Heart right ventricle (tissue), 16 donors: ENCODE results near the gene NKD1. TPM values are rescaled to one million over a fixed set of nuclear protein-coding genes. Genes with fewer than 3 reads are reported as not detected.

Source experiments
- ATAC-seq, 8 donors: fragments of 200-7000 bp; cut with Tn5 transposase; one replicate each; pipeline ENCODE4 v1.9.1; 2020; ENCODE audit warnings: mild to moderate bottlenecking in 8 of 8, moderate library complexity in 8 of 8, moderate number of reproducible peaks in 1 of 8
- DNase-seq, 2 donors: peaks; one replicate each; pipeline ENCODE4 v3.0.0-alpha.2; 2020
- H3K27ac ChIP-seq, 10 donors: fragments of 200-600 bp; sonication (generic) in 2 of 10; one replicate each; pipeline versions ENCODE4 v1.5.0 to v1.8.0; 2020 to 2022; ENCODE audit warnings: mild to moderate bottlenecking in 3 of 10
- H3K27me3 ChIP-seq, 7 donors: fragments of 200-600 bp; one replicate each; pipeline ENCODE4 v1.8.0; 2021 to 2022; ENCODE audit warnings: mild to moderate bottlenecking in 2 of 7
- H3K36me3 ChIP-seq, 9 donors: fragments of 200-600 bp; sonication (generic) in 1 of 9; one replicate each; pipeline versions ENCODE4 v1.5.0 to v1.8.0; 2020 to 2022; ENCODE audit warnings: mild to moderate bottlenecking in 2 of 9
- H3K4me1 ChIP-seq, 9 donors: fragments of 200-600 bp; sonication (generic) in 1 of 9; one replicate each; pipeline versions ENCODE4 v1.5.0 to v1.8.0; 2020 to 2022; ENCODE audit warnings: mild to moderate bottlenecking in 4 of 9
- H3K4me3 ChIP-seq, 10 donors: fragments of 200-600 bp; sonication (generic) in 2 of 10; one replicate each; pipeline versions ENCODE4 v1.5.0 to v1.8.0; 2020 to 2022; ENCODE audit warnings: mild to moderate bottlenecking in 7 of 10, moderate library complexity in 2 of 10
- H3K9me3 ChIP-seq, 11 donors: fragments of 200-600 bp in 10 of 11; sonication (generic) in 2 of 11; one replicate each; pipeline versions ENCODE4 v1.5.0 to v1.8.0; 2013 to 2022; ENCODE audit warnings: mild to moderate bottlenecking in 2 of 11, control low read depth in 1 of 11, moderate library complexity in 1 of 11
- WGBS, 2 donors: extraction: QIAGEN DNeasy Blood & Tissue Kit; methylation state at CpG; one replicate each; pipeline ENCODE4 v1.1.7; 2013; ENCODE audit warnings: inconsistent platforms in 1 of 2; 5-methylcytosine and 5-hydroxymethylcytosine counted together
- intact Hi-C, 10 donors: fragments of 100-400 bp; cut with DNase I; formaldehyde crosslinking; loops; one replicate each; pipeline versions ENCODE4 v1.11.1 to v1.14.2; 2022
- polyA plus RNA-seq, 2 donors: library from polyadenylated mRNA; stranded (reverse); fragments of 200-250 nt; gene quantifications; one replicate each; pipeline ENCODE4 v1.2.3, GENCODE V29; 2013
- total RNA-seq, 10 donors: library from RNA; stranded (reverse); fragmentation: NEBNext Ultra II Directional in 3 of 10; extraction: Animal tissue kit (Norgen Biotek cat#: 25700) in 3 of 10; gene quantifications; one replicate each; pipeline versions ENCODE4 v1.2.1 to v1.2.4, GENCODE V29; 2021 to 2023
- TF ChIP-seq, protein P1 (sequence below), 9 donors: fragments of 200-600 bp; sonication (generic) in 2 of 9; IDR thresholded peaks; one replicate each; pipeline versions ENCODE4 v1.5.0 to v1.8.0; 2021 to 2022; ENCODE audit warnings: antibody characterized with exemption in 9 of 9, mild to moderate bottlenecking in 5 of 9, moderate library complexity in 1 of 9
- donor health status: Arrhythmogenic right ventricular cardiomyopathy.
- donor health status: ischemic (EF 13 %, LVEDD 7.1; RV severe dilation, severe dysfunction).
- donor health status: healthy with polysubstance abuse.
- donor health status: DM: no; HTN: yes; CAD: no.
- donor health status: DM: no; HTN: no; CAD: no.
- donor health status: ischemic (EF 25% LVEDD 6.9; RV normal size, moderate dysfunction).
- donor health status: ischemic (EF 25% LVEDD 5.7; RV mildly dilated, moderate dysfunction).
- donor health status: healthy.
- donor health status: DM: yes; HTN: yes; CAD: no.
- donor health status: Ischemic cardiomyopathy.
- donor health status: ischemic (EF 35%, LVEDD 5.7; RV mildly dilated, moderate dysfunction).
- donor health status: nonischemic (EF 11% LVEDD 7.7; RV severe dilation, severe dysfunction).
- donor health status: DM: yes; HTN: yes; CAD: no.
- donor health status: PGD.
- donor health status: ischemic (EF 29% LVEDD 5.4; RV normal size, mild dysfunction).
- donor health status: nonischemic (EF 23%, LVEDD 6.1; RV moderate dilation, normal function).

Gene NKD1
- total and polyA plus RNA-seq, 12 donors, result 0.22 to 1.1 (median 0.42) TPM

DNA sequence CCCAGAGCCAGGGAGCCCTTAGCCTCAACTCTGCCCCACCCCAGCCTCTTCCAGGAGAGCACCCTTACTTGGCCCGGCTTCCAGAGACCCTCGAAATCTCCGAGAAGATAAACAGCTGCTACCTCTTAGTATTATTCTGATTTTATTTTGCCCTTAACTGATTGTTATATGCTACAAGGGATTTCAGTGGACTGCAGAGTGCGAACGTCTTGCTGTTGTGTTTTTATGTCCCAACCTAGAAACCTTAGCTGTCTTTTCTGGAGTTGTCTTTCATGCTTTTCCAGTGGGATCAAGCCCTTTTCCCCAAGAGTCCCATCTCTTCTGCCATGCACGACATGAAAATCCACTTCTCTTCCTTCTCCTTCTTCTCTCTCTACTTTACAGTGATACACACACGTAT, 85.9 kb downstream of the NKD1 start:
- H3K4me1 ChIP-seq, result no peaks in the 10 kb centered on the region
- ATAC-seq (no peak), DNase-seq (no peak)
- H3K9me3 ChIP-seq, result no peaks in the 10 kb centered on the region
- intact Hi-C loops, result no loop called here
- H3K27ac ChIP-seq, result no peak overlapping the region
- TF ChIP-seq, protein P1, sequence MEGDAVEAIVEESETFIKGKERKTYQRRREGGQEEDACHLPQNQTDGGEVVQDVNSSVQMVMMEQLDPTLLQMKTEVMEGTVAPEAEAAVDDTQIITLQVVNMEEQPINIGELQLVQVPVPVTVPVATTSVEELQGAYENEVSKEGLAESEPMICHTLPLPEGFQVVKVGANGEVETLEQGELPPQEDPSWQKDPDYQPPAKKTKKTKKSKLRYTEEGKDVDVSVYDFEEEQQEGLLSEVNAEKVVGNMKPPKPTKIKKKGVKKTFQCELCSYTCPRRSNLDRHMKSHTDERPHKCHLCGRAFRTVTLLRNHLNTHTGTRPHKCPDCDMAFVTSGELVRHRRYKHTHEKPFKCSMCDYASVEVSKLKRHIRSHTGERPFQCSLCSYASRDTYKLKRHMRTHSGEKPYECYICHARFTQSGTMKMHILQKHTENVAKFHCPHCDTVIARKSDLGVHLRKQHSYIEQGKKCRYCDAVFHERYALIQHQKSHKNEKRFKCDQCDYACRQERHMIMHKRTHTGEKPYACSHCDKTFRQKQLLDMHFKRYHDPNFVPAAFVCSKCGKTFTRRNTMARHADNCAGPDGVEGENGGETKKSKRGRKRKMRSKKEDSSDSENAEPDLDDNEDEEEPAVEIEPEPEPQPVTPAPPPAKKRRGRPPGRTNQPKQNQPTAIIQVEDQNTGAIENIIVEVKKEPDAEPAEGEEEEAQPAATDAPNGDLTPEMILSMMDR (IDR thresholded peaks at IDR 0.05), result no peak
- WGBS, 2 donors, result 90 to 94% methylated on average over 7 of the region's 7 CpGs
- no peaks in the 10 kb centered on the region for H3K36me3 ChIP-seq
- no peaks in the 10 kb centered on the region for H3K27me3 ChIP-seq
- H3K4me3 ChIP-seq, result no peak overlapping the region

GRCh38 chr16:50634947-50635346, 86.8 kb downstream of the NKD1 start:
- no peak for ATAC-seq
- no peaks in the 10 kb centered on the region for H3K36me3 ChIP-seq
- H3K4me3 ChIP-seq, result no peak overlapping the region
- intact Hi-C loops, result no loop called here
- no peaks in the 10 kb centered on the region for H3K9me3 ChIP-seq
- H3K27ac ChIP-seq, result no peak overlapping the region
- TF ChIP-seq, protein P1 (IDR thresholded peaks at IDR 0.05), result no peak
- no peak for DNase-seq
- WGBS, 2 donors, result 84 to 90% methylated on average over 1 of the region's 1 CpG
- no peaks in the 10 kb centered on the region for H3K27me3 ChIP-seq
- no peaks in the 10 kb centered on the region for H3K4me1 ChIP-seq

GRCh38 chr16:50635505-50636392, 87.6 kb downstream of the NKD1 start:
- ATAC-seq (peak in 1 of 8 donors; percentile 16), DNase-seq (no peak)
- Histone ChIP-seq H3K4me1 (no peaks in the 10 kb centered on the region), H3K27ac (no peak overlapping the region), H3K9me3 (no peaks in the 10 kb centered on the region), H3K36me3 (no peaks in the 10 kb centered on the region), H3K27me3 (no peaks in the 10 kb centered on the region), H3K4me3 (no peak overlapping the region)
- TF ChIP-seq, protein P1 (IDR thresholded peaks at IDR 0.05), result no peak
- intact Hi-C loops, result no loop called here
- 65 to 68% methylated on average over 17 of the region's 17 CpGs for WGBS, 2 donors

DNA sequence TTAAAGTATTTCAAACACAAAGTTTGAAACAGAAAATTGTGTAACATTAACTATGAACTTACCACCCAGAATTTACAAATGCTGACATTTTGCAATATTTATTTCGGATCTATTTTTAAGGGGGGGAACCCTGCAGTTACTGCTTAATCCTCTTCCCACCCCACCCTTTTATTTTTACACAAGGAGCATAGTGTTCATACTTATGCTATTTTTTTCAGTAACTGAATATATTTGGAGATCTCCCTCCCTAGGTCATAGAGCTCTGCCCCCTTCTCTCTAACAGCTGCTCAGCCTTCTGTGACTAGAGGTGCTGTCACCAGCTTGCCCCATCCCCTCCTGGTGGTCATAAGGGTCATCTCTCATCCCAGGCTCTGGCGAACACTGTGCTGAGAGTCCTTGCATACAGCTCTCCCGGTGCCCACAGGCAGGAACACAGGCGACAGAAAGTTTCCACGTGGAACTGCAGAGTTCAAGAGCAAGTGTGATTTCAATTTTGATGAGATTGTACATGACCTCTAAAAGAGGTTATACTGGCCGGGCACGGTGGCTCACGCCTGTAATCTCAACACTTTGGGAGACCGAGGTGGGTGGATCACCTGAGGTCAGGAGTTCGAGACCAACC, 88.7 kb downstream of the NKD1 start:
- intact Hi-C loops, result no loop called here
- TF ChIP-seq, protein P1 (IDR thresholded peaks at IDR 0.05), result no peak
- H3K4me3 ChIP-seq, result no peak overlapping the region
- H3K27ac ChIP-seq, result no peak overlapping the region
- no peaks in the 10 kb centered on the region for H3K9me3 ChIP-seq
- no peaks in the 10 kb centered on the region for H3K36me3 ChIP-seq
- ATAC-seq (no peak), DNase-seq (no peak)
- 86 to 87% methylated on average over 10 of the region's 10 CpGs for WGBS, 2 donors
- H3K27me3 ChIP-seq, result peaks cover 0 to 9% (median 2%) of the 10 kb centered on the region in 7 donors
- H3K4me1 ChIP-seq, result no peaks in the 10 kb centered on the region
